AG04450 (cell line): ENCODE data around the gene IL16. TPM values are rescaled to one million over a fixed set of nuclear protein-coding genes. Genes with fewer than 3 reads are reported as not detected.

Source experiments
- CTCF ChIA-PET: fragments of 300-600, 350-600 bp; formaldehyde crosslinking; extraction: SDS; loops from one replicate; lab custom pipeline; 2022; ENCODE audit warnings: antibody characterized with exemption, inconsistent platforms; lab: Charles Lee
- POLR2A ChIA-PET: fragments of 350-600 bp; formaldehyde crosslinking; extraction: SDS; loops from one replicate; lab custom pipeline; 2021; ENCODE audit warnings: antibody characterized with exemption, inconsistent platforms; lab: Yijun Ruan, JAX
- DNase-seq: peaks from one replicate; pipeline ENCODE4 v3.0.0-alpha.2; 2011; ENCODE audit warnings: low read depth, low spot score
- H3K27ac ChIP-seq: one replicate; pipeline ENCODE4 v1.5.1; 2012; ENCODE audit warnings: low read depth, low read length, control low read depth
- H3K27me3 ChIP-seq: one replicate; pipeline ENCODE4 v1.6.0; 2012; ENCODE audit warnings: low read length; ENCODE audit not compliant: control insufficient read depth, insufficient read depth
- H3K4me3 ChIP-seq: 2 replicates; pipeline ENCODE4 v1.5.1; 2011; ENCODE audit warnings: mild to moderate bottlenecking, low read depth, low read length, control low read depth
- H3K9me3 ChIP-seq: 2 replicates; pipeline ENCODE4 v1.5.1; 2012; ENCODE audit warnings: low read length; ENCODE audit not compliant: control insufficient read depth, insufficient read depth
- polyA plus RNA-seq: library from polyadenylated mRNA; depleted of rRNA; stranded (reverse); fragments of >200 nt; gene quantifications from 2 replicates; pipeline ENCODE4 v1.2.3, GENCODE V29; 2011
- TF ChIP-seq, protein P1 (sequence below): IDR thresholded peaks from 2 replicates; pipeline ENCODE4 v1.5.1; 2011; ENCODE audit warnings: low read depth, low read length, control low read depth, inconsistent platforms

The IL16 gene
- polyA plus RNA-seq, 1 experiment, result 3.8 TPM

DNA sequence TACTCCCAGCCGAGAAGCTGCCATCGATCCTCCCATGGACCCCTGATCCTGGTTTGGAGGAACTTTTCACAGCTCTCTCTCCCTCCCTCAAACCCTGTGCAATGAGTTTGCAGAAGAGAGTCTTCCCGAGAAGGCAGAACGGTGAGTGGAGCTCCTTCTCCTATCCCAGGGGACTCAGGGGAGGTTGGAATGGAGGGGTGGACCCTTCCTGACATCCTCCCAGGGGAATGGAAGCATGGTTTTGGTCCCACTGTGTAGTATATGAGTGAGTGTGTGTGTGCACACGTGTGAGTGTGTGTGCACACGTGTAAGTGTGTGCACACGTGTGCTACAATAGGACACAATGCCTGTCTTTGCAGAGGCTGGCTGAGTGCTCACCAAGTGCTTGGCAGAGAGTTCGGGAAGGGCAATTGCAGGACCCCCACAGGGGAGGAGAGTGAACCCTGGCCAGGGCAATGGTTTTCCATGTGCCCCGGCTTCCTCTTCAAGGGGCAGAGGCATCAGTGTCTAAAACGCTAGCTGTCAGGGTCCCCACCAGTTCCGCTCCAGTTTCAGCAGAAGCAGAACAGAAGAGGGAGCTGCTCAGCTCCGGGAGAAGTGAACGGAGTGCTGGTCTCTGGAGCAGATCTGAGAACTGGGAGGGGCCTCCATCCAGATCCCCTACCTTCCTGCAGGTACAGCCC, 13.8 kb upstream of the IL16 start:
- ChIA-PET POLR2A (interaction anchor here (1.0 to 2.5 kb wide), 4 partner anchors 17 to 27 kb away, joined by 3 to 9 read pairs (median 4); no protein-coding TSS in a partner anchor), CTCF (interaction anchor here (0.6 to 5.4 kb wide), 9 partner anchors 9 to 83 kb away, joined by 3 to 38 read pairs (median 4); no protein-coding TSS in a partner anchor)

GRCh38 chr15:81183439-81183775, 13.3 kb upstream of the IL16 start:
- Histone ChIP-seq H3K27me3 (peaks cover 2% of the 10 kb centered on the region), H3K4me3 (peak overlapping the region; percentile 63), H3K27ac (no peak overlapping the region), H3K9me3 (no peaks in the 10 kb centered on the region)
- POLR2A ChIA-PET, result interaction anchor here (1.0 to 2.5 kb wide), 3 partner anchors 18 to 28 kb away, joined by 3 to 9 read pairs (median 4); no protein-coding TSS in a partner anchor
- DNase-seq, result no peak
- TF ChIP-seq, protein P1, sequence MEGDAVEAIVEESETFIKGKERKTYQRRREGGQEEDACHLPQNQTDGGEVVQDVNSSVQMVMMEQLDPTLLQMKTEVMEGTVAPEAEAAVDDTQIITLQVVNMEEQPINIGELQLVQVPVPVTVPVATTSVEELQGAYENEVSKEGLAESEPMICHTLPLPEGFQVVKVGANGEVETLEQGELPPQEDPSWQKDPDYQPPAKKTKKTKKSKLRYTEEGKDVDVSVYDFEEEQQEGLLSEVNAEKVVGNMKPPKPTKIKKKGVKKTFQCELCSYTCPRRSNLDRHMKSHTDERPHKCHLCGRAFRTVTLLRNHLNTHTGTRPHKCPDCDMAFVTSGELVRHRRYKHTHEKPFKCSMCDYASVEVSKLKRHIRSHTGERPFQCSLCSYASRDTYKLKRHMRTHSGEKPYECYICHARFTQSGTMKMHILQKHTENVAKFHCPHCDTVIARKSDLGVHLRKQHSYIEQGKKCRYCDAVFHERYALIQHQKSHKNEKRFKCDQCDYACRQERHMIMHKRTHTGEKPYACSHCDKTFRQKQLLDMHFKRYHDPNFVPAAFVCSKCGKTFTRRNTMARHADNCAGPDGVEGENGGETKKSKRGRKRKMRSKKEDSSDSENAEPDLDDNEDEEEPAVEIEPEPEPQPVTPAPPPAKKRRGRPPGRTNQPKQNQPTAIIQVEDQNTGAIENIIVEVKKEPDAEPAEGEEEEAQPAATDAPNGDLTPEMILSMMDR, result no peak
- CTCF ChIA-PET, result interaction anchor here (0.7 to 5.4 kb wide), 6 partner anchors 10 to 83 kb away, joined by 3 to 38 read pairs (median 4); no protein-coding TSS in a partner anchor

More for the DNA sequence above, 13.8 kb upstream of the IL16 start:
- no peaks in the 10 kb centered on the region for H3K9me3 ChIP-seq
- DNase-seq, result no peak
- TF ChIP-seq, protein P1, result peak; percentile 42
- peak overlapping the region; percentile 68 for H3K27ac ChIP-seq
- H3K27me3 ChIP-seq, result peaks cover 2% of the 10 kb centered on the region
- peak overlapping the region; percentile 63 for H3K4me3 ChIP-seq

- DNase-seq, result no peak
- H3K27me3 ChIP-seq, result peaks cover 2% of the 10 kb centered on the region
- TF ChIP-seq, protein P1, result no peak
- H3K9me3 ChIP-seq, result no peaks in the 10 kb centered on the region
- ChIA-PET POLR2A (no interaction called here), CTCF (interaction anchor here (2.1 to 5.4 kb wide), 2 partner anchors 28 to 82 kb away, joined by 9 to 38 read pairs; no protein-coding TSS in a partner anchor)
- peak overlapping the region; percentile 31 for H3K27ac ChIP-seq
- no peak overlapping the region for H3K4me3 ChIP-seq
These were observed 12.5 kb upstream of the IL16 start for GRCh38 chr15:81184188-81184587.

DNA sequence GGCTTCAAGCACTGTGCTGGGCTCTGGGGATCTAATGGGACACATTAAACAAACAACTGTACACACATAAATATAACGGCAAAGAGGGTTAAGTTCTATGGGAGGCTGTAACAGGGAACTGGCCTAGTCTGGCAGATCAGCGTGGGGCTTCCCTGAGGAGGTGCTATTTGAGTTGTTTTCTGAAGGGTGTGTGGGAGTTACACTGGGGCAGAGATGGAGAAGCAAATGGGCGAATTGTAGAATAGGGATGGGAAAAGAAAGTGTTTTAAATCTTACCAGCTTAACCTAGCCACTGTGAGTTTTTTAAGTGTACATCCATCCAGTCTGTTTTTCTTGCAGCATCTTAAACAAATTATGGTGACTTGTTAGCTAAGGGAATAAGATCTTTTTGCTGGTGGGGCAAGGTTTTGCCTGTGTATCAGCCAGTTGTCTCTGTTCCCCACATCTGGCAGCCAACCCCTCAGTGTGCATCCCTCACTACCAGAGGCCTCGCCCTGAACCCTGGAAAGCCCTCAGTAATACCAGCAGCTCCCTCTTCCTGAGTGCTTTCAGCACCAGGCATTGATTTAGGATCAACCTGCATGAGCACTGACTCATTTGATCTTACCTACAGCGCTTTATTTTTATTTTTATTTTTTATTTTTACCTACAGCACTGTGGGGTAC, 10.9 kb upstream of the IL16 start:
- H3K27me3 ChIP-seq, result no peaks in the 10 kb centered on the region
- TF ChIP-seq, protein P1, result no peak
- CTCF ChIA-PET, result interaction anchor here (1.3 kb wide), 2 partner anchors 30 to 81 kb away, joined by 4 to 8 read pairs; no protein-coding TSS in a partner anchor
- no peak overlapping the region for H3K4me3 ChIP-seq
- POLR2A ChIA-PET, result interaction anchor here (0.6 to 1.0 kb wide), 3 partner anchors 8 to 80 kb away, joined by 3 to 4 read pairs (median 4); no protein-coding TSS in a partner anchor
- DNase-seq, result no peak
- peak overlapping the region; percentile 2 for H3K27ac ChIP-seq
- H3K9me3 ChIP-seq, result no peaks in the 10 kb centered on the region
